K562 (cell line): ENCODE data around the gene IFI16. TPM values are rescaled to one million over a fixed set of nuclear protein-coding genes. Genes with fewer than 3 reads are reported as not detected.

ENCODE experiments used
- ATAC-seq: fragments of 200-7000 bp; cut with Tn5 transposase; 3 replicates; pipeline ENCODE4 v1.9.1; 2020; ENCODE audit warnings: moderate library complexity
- BruUV-seq: library from RNA; stranded (reverse); fragments of 400-500 nt; replicated peaks from 2 replicates; lab custom pipeline; 2021; lab: Mats Ljungman, UMichigan
- CTCF ChIA-PET: fragments of 300-600 bp; formaldehyde crosslinking; extraction: SDS; loops from one replicate; lab custom pipeline; 2021; ENCODE audit warnings: low intra/inter-chr PET ratio; lab: Yijun Ruan, JAX
- POLR2A ChIA-PET: fragments of 300-600, 350-650 bp; sonication (Branson Sonifier 250); formaldehyde crosslinking; extraction: SDS; loops from one replicate; lab custom pipeline; 2021; ENCODE audit warnings: antibody characterized with exemption, inconsistent platforms; lab: Yijun Ruan, JAX
- DNase-seq, 4 experiments: peaks; one replicate each; pipeline versions ENCODE4 v3.0.0 to v3.0.0-alpha.2; 2011 to 2018; ENCODE audit warnings: low spot score in 3 of 4, mixed read lengths in 3 of 4; ENCODE audit errors: extremely low read depth in 1 of 4
- FAIRE-seq: peaks from 2 replicates; lab custom pipeline; 2011; peaks lifted over from hg19 to GRCh38; lab: Jason Lieb, UNC
- H2AFZ ChIP-seq: 2 replicates; pipeline ENCODE4 v1.6.0; 2011; ENCODE audit warnings: low read depth, low read length, control low read depth, inconsistent platforms
- H3K27ac ChIP-seq: fragments of 200-600 bp; 3 replicates; pipeline ENCODE4 v1.8.0; 2011; ENCODE audit warnings: low read depth, mild to moderate bottlenecking, control low read depth, inconsistent platforms, low read length, moderate library complexity, mixed read lengths; ENCODE audit errors: extremely low read depth
- H3K27me3 ChIP-seq, 2 experiments: fragments of 300-600 bp in 1 of 2; 2 replicates in 1 of 2; 3 replicates in 1 of 2; pipeline versions ENCODE4 v1.6.0 to v1.8.0; 2011; ENCODE audit warnings: inconsistent platforms in 2 of 2, low read length in 2 of 2, mild to moderate bottlenecking in 1 of 2, mixed read lengths in 1 of 2, moderate library complexity in 1 of 2; ENCODE audit not compliant: control insufficient read depth in 2 of 2, insufficient read depth in 2 of 2
- H3K36me3 ChIP-seq: fragments of 300-600 bp; 3 replicates; pipeline ENCODE4 v1.8.0; 2011; ENCODE audit warnings: mild to moderate bottlenecking, low read length, inconsistent platforms; ENCODE audit not compliant: control insufficient read depth, insufficient read depth
- H3K4me1 ChIP-seq, 2 experiments: fragments of 200-600 bp in 1 of 2; replicated peaks in 1 of 2; 2 replicates in 1 of 2; 3 replicates in 1 of 2; pipeline versions ENCODE4 v1.5.1 to v1.8.0; 2011; ENCODE audit warnings: inconsistent platforms in 2 of 2, low read length in 2 of 2, mild to moderate bottlenecking in 1 of 2, mixed read lengths in 1 of 2, moderate library complexity in 1 of 2; ENCODE audit not compliant: control insufficient read depth in 2 of 2, insufficient read depth in 2 of 2
- H3K4me2 ChIP-seq: 2 replicates; pipeline ENCODE4 v1.6.1; 2011; ENCODE audit warnings: low read length, control low read depth, inconsistent platforms, mixed read lengths; ENCODE audit not compliant: insufficient read depth
- H3K4me3 ChIP-seq: fragments of 200-600 bp; sonication (generic), shearing (Covaris generic); 2 replicates; pipeline ENCODE4 v1.5.1; 2016; ENCODE audit warnings: control low read depth, inconsistent platforms
- H3K79me2 ChIP-seq: fragments of 200-600 bp; 3 replicates; pipeline ENCODE4 v1.8.0; 2011; ENCODE audit warnings: low read length, inconsistent platforms; ENCODE audit not compliant: control insufficient read depth, insufficient read depth
- H3K9ac ChIP-seq, 2 experiments: 2 replicates each; pipeline versions ENCODE4 v1.6.0 to v1.6.1; 2011; ENCODE audit warnings: low read depth in 2 of 2, low read length in 2 of 2, control low read depth in 1 of 2, inconsistent platforms in 1 of 2, mild to moderate bottlenecking in 1 of 2, mixed read lengths in 1 of 2; ENCODE audit not compliant: insufficient read depth in 1 of 2
- H3K9me1 ChIP-seq: one replicate; pipeline ENCODE4 v1.6.0; 2011; ENCODE audit warnings: inconsistent platforms, mild to moderate bottlenecking, low read length, moderate library complexity; ENCODE audit not compliant: control insufficient read depth, insufficient read depth
- H3K9me3 ChIP-seq: replicated peaks from 2 replicates; pipeline ENCODE4 v1.5.1; 2011; ENCODE audit warnings: low read depth, low read length, inconsistent platforms; ENCODE audit not compliant: control insufficient read depth, insufficient read depth
- H4K20me1 ChIP-seq: replicated peaks from 2 replicates; pipeline ENCODE4 v1.6.1; 2011; ENCODE audit warnings: low read length, inconsistent platforms, mixed read lengths; ENCODE audit not compliant: control insufficient read depth, insufficient read depth
- BRD9 ChIP-seq: fragments of 450-650 bp; IDR thresholded peaks from 2 replicates; pipeline ENCODE4 v1.6.1; 2018; ENCODE audit warnings: low read depth; ENCODE audit not compliant: partially characterized antibody
- COPS2 ChIP-seq: fragments of 450-650 bp; conservative IDR thresholded peaks from 2 replicates; pipeline ENCODE4 v1.6.1; 2016; ENCODE audit warnings: mild to moderate bottlenecking, moderate library complexity
- CREB1 ChIP-seq, 2 experiments: sonication (generic) in 1 of 2; formaldehyde crosslinking in 1 of 2; IDR thresholded peaks; 2 replicates each; pipeline versions ENCODE4 v1.6.1 to v1.8.0; 2012 to 2022; ENCODE audit warnings: inconsistent platforms in 1 of 2, mild to moderate bottlenecking in 1 of 2, missing genetic modification reagents in 1 of 2, moderate library complexity in 1 of 2
- FUS ChIP-seq: fragments of 200-400 bp; formaldehyde crosslinking; optimal IDR thresholded peaks from 2 replicates; pipeline ENCODE3; 2017; ENCODE audit warnings: low read depth, low read length
- NFE2L1 ChIP-seq: fragments of 450-650 bp; IDR thresholded peaks from 2 replicates; pipeline ENCODE4 v1.6.1; 2016; ENCODE audit warnings: missing genetic modification characterization, low read depth, mild to moderate bottlenecking, missing compliant biosample characterization, moderate library complexity, borderline replicate concordance
- PPARD ChIP-seq: fragments of 250-450 bp; sonication (Bioruptor Pico); IDR thresholded peaks from 2 replicates; pipeline ENCODE4 v1.8.0; 2022; ENCODE audit warnings: inconsistent platforms, mild to moderate bottlenecking, moderate library complexity
- RHOXF2B ChIP-seq: fragments of 250-450 bp; sonication (Bioruptor Pico); conservative IDR thresholded peaks from 2 replicates; pipeline ENCODE4 v1.5.1; 2021
- ZEB2 ChIP-seq: fragments of 450-650 bp; IDR thresholded peaks from 2 replicates; pipeline ENCODE4 v1.6.1; 2016
- ZNF174 ChIP-seq: fragments of 250-450 bp; sonication (Bioruptor Pico); IDR thresholded peaks from 2 replicates; pipeline ENCODE4 v1.4.0; 2020; ENCODE audit warnings: mild to moderate bottlenecking
- WGBS: fragments of 100-300 bp; shearing (Covaris generic); methylation state at CpG from one replicate; pipeline ENCODE4 v1.1.6; 2016; ENCODE audit warnings: low coverage, mixed read lengths; ENCODE audit not compliant: insufficient coverage; ENCODE audit errors: missing lambda C conversion rate; 5-methylcytosine and 5-hydroxymethylcytosine counted together
- in situ Hi-C: fragments of 300-500 bp; cut with MboI; formaldehyde crosslinking; loops from 4 replicates; pipeline ENCODE4 v1.15.0; 2018; ENCODE audit warnings: inconsistent platforms, mixed read lengths
- intact Hi-C: fragments of 100-400 bp; cut with micrococcal nuclease; formaldehyde crosslinking; loops from 2 replicates; pipeline ENCODE4 v1.14.2; 2022
- polyA plus RNA-seq, 8 experiments: library from polyadenylated mRNA; depleted of rRNA in 4 of 8; stranded (reverse) in 5 of 8; unstranded in 3 of 8; fragments of >200 nt; fragmentation: Nextera tagmentation in 2 of 8; fragmentation: Illumina TruSeq in 1 of 8; extraction: Ambion mirVana in 2 of 8; extraction: Trizol in 1 of 8; gene quantifications; 2 replicates each; pipeline versions ENCODE4 v1.2.1 to v1.2.3, GENCODE V29; 2011 to 2014; ENCODE audit warnings: inconsistent platforms in 1 of 8, missing spikeins in 1 of 8
- total RNA-seq, 7 experiments: library from RNA; depleted of rRNA in 6 of 7; stranded (reverse); fragments of >200 nt in 6 of 7; fragmentation: Illumina TruSeq in 2 of 7; extraction: Trizol in 2 of 7; gene quantifications; 2 replicates each; pipeline versions ENCODE4 v1.2.1 to v1.2.3, GENCODE V29; 2011 to 2021; ENCODE audit warnings: low replicate concordance in 1 of 7
- TF ChIP-seq, protein P1 (sequence below): fragments of 250-450 bp; sonication (Bioruptor Pico); IDR thresholded peaks from 2 replicates; pipeline ENCODE4 v1.4.0; 2020; ENCODE audit warnings: borderline replicate concordance
- TF ChIP-seq, protein P2 (sequence below), 3 experiments: IDR thresholded peaks in 2 of 3; conservative IDR thresholded peaks in 1 of 3; 2 replicates each; pipeline ENCODE4 v1.5.1; 2011 to 2012; ENCODE audit warnings: low read length in 3 of 3, mild to moderate bottlenecking in 3 of 3, control low read depth in 2 of 3, improper control_type of control experiment in 1 of 3, inconsistent platforms in 1 of 3, low read depth in 1 of 3, mixed read lengths in 1 of 3, moderate library complexity in 1 of 3; ENCODE audit not compliant: insufficient read depth in 2 of 3

IFI16 gene
- total and polyA plus RNA-seq, 9 of the 15 experiments (the other 6 are each of a cell fraction or from before 2014, with no cell fraction given), result 0.70 to 2.8 (median 1.6) TPM

DNA sequence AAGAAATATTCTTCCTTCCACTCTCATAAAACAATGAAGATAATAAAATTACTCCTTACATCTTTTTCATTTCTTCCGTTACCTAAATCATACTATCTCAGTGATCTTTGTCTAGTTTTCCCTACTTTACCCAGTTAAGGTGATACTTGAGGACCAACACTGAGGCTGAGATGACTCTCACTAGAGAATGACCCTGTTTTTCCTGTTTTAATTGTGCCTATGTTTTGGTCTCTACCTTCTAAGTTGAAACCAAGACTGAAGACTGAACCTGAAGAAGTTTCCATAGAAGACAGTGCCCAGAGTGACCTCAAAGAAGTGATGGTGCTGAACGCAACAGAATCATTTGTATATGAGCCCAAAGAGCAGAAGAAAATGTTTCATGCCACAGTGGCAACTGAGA is 41.7 kb downstream of the IFI16 start:
- TF ChIP-seq RHOXF2B (CRISPR knock-in tag) (no peak), PPARD (CRISPR knock-in tag) (no peak), BRD9 (no peak), FUS (no peak), COPS2 (no peak), ZEB2 (no peak), NFE2L1 (tag) (no peak), ZNF174 (CRISPR knock-in tag) (no peak), CREB1 (IDR thresholded peaks at IDR 0.05) (no peak), CREB1 (CRISPR knock-in tag; IDR thresholded peaks at IDR 0.05) (no peak)
- TF ChIP-seq, protein P1, sequence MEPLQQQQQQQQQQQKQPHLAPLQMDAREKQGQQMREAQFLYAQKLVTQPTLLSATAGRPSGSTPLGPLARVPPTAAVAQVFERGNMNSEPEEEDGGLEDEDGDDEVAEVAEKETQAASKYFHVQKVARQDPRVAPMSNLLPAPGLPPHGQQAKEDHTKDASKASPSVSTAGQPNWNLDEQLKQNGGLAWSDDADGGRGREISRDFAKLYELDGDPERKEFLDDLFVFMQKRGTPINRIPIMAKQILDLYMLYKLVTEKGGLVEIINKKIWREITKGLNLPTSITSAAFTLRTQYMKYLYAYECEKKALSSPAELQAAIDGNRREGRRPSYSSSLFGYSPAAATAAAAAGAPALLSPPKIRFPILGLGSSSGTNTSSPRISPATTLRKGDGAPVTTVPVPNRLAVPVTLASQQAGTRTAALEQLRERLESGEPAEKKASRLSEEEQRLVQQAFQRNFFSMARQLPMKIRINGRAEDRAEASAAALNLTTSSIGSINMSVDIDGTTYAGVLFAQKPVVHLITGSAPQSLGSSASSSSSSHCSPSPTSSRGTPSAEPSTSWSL (CRISPR knock-in tag), result no peak
- TF ChIP-seq, protein P2, sequence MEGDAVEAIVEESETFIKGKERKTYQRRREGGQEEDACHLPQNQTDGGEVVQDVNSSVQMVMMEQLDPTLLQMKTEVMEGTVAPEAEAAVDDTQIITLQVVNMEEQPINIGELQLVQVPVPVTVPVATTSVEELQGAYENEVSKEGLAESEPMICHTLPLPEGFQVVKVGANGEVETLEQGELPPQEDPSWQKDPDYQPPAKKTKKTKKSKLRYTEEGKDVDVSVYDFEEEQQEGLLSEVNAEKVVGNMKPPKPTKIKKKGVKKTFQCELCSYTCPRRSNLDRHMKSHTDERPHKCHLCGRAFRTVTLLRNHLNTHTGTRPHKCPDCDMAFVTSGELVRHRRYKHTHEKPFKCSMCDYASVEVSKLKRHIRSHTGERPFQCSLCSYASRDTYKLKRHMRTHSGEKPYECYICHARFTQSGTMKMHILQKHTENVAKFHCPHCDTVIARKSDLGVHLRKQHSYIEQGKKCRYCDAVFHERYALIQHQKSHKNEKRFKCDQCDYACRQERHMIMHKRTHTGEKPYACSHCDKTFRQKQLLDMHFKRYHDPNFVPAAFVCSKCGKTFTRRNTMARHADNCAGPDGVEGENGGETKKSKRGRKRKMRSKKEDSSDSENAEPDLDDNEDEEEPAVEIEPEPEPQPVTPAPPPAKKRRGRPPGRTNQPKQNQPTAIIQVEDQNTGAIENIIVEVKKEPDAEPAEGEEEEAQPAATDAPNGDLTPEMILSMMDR (IDR thresholded peaks at IDR 0.05 in 2 of 3, conservative IDR thresholded peaks at IDR 0.05 in 1 of 3; ENCODE audit: insufficient read depth in 2 of 3, low read depth in 1 of 3, low read length in 3 of 3), result no peak
- intact Hi-C loops (no loop called here), in situ Hi-C loops (no loop called here)
- no peak for FAIRE-seq
- Histone ChIP-seq H3K79me2 (no peaks in the 10 kb centered on the region), H3K9me3 (no peaks in the 10 kb centered on the region), H3K4me3 (no peak overlapping the region), H3K4me1 (no peaks in the 10 kb centered on the region), H3K9ac (no peak overlapping the region), H3K27me3 (no peaks in the 10 kb centered on the region), H3K9me1 (no peaks in the 10 kb centered on the region), H4K20me1 (no peaks in the 10 kb centered on the region), H2AFZ (no peak overlapping the region), H3K27ac (no peak overlapping the region), H3K36me3 (no peaks in the 10 kb centered on the region), H3K4me2 (no peak overlapping the region)
- BruUV-seq, result no TSS peak
- 15% methylated on average over 2 of the region's 2 CpGs for WGBS
- POLR2A ChIA-PET, result no interaction called here
- CTCF ChIA-PET, result interaction anchor here (1.2 kb wide), 1 partner anchor 38 kb away, joined by 5 read pairs; no protein-coding TSS in a partner anchor
- no peak for ATAC-seq
- DNase-seq, result no peak
